Endothelial cell of umbilical vein (primary cell): ENCODE data around the gene LCN12. TPM values are rescaled to one million over a fixed set of nuclear protein-coding genes. Genes with fewer than 3 reads are reported as not detected.

Experiments used
- BruUV-seq: library from RNA; stranded (reverse); fragments of 400-500 nt; replicated peaks from 2 replicates; lab custom pipeline; 2021; lab: Mats Ljungman, UMichigan
- CTCF ChIA-PET: fragments of 300-600, 350-600 bp; sonication (Branson Sonifier 250); formaldehyde crosslinking; loops from one replicate; lab custom pipeline; 2021; ENCODE audit warnings: antibody characterized with exemption, inconsistent platforms; lab: Charles Lee
- POLR2A ChIA-PET: fragments of 300-600, 350-600 bp; sonication (Branson Sonifier 250); formaldehyde crosslinking; loops from one replicate; lab custom pipeline; 2021; ENCODE audit warnings: antibody characterized with exemption, inconsistent platforms; lab: Charles Lee
- DNase-seq: peaks from one replicate; pipeline ENCODE4 v3.0.0-alpha.2; 2011; ENCODE audit warnings: low read depth, low spot score
- FAIRE-seq: peaks from 2 replicates; lab custom pipeline; 2011; peaks lifted over from hg19 to GRCh38; lab: Jason Lieb, UNC
- H2AFZ ChIP-seq: 2 replicates; pipeline ENCODE4 v1.6.0; 2012; ENCODE audit warnings: low read depth, low read length, control low read depth, inconsistent platforms
- H3K27ac ChIP-seq: 2 replicates; pipeline ENCODE4 v1.5.1; 2011; ENCODE audit warnings: low read depth, mild to moderate bottlenecking, control low read depth, low read length, moderate library complexity; ENCODE audit not compliant: insufficient read depth
- H3K27me3 ChIP-seq, 2 experiments: 2 replicates each; pipeline versions ENCODE4 v1.6.0 to v1.6.1; 2011; ENCODE audit warnings: low read length in 2 of 2, mixed read lengths in 1 of 2; ENCODE audit not compliant: control insufficient read depth in 2 of 2, insufficient read depth in 2 of 2
- H3K36me3 ChIP-seq, 2 experiments: 2 replicates in 1 of 2; 3 replicates in 1 of 2; pipeline ENCODE4 v1.5.1; 2011; ENCODE audit warnings: low read length in 2 of 2, mild to moderate bottlenecking in 1 of 2, moderate library complexity in 1 of 2; ENCODE audit not compliant: control insufficient read depth in 2 of 2, insufficient read depth in 2 of 2; ENCODE audit errors: extremely low read depth in 1 of 2
- H3K4me1 ChIP-seq: 3 replicates; pipeline ENCODE4 v1.5.1; 2011; ENCODE audit warnings: mild to moderate bottlenecking, low read length; ENCODE audit not compliant: control insufficient read depth, insufficient read depth; ENCODE audit errors: extremely low read depth
- H3K4me2 ChIP-seq: 2 replicates; pipeline ENCODE4 v1.6.1; 2011; ENCODE audit warnings: low read length, control low read depth, mixed read lengths; ENCODE audit not compliant: insufficient read depth
- H3K4me3 ChIP-seq, 3 experiments: fragments of 200-600 bp in 1 of 3; sonication (generic), shearing (Covaris generic) in 1 of 3; replicated peaks in 1 of 3; 2 replicates each; pipeline ENCODE4 v1.5.1; 2011 to 2016; ENCODE audit warnings: control low read depth in 3 of 3, low read length in 3 of 3, mild to moderate bottlenecking in 2 of 3, inconsistent platforms in 1 of 3, low read depth in 1 of 3, moderate library complexity in 1 of 3; ENCODE audit not compliant: insufficient read depth in 1 of 3
- H3K79me2 ChIP-seq: 2 replicates; pipeline ENCODE4 v1.6.0; 2012; ENCODE audit warnings: low read length, inconsistent platforms; ENCODE audit not compliant: control insufficient read depth, insufficient read depth
- H3K9ac ChIP-seq: replicated peaks from 2 replicates; pipeline ENCODE3; 2011; ENCODE audit warnings: low read length, control low read depth; ENCODE audit not compliant: insufficient read depth; ENCODE audit errors: extremely low read depth
- H3K9me1 ChIP-seq: replicated peaks from 3 replicates; pipeline ENCODE4 v1.6.0; 2011; ENCODE audit warnings: mild to moderate bottlenecking, low read length; ENCODE audit not compliant: control insufficient read depth, insufficient read depth; ENCODE audit errors: extremely low read depth
- H3K9me3 ChIP-seq: replicated peaks from 2 replicates; pipeline ENCODE4 v1.5.1; 2012; ENCODE audit warnings: low read length, inconsistent platforms; ENCODE audit not compliant: control insufficient read depth, insufficient read depth
- H4K20me1 ChIP-seq: replicated peaks from 2 replicates; pipeline ENCODE3; 2011; ENCODE audit warnings: mild to moderate bottlenecking, low read length; ENCODE audit not compliant: control insufficient read depth, insufficient read depth; ENCODE audit errors: extremely low read depth
- FOS ChIP-seq: IDR thresholded peaks from 2 replicates; pipeline ENCODE4 v1.6.1; 2011; ENCODE audit warnings: mild to moderate bottlenecking, low read length, moderate library complexity, borderline replicate concordance; ENCODE audit not compliant: insufficient read depth
- GATA2 ChIP-seq: IDR thresholded peaks from 2 replicates; pipeline ENCODE4 v1.7.0; 2011; ENCODE audit warnings: low read depth, mild to moderate bottlenecking, moderate library complexity, mixed read lengths, low read length; ENCODE audit not compliant: insufficient read length, insufficient read depth
- POLR2AphosphoS5 ChIP-seq: IDR thresholded peaks from 2 replicates; pipeline ENCODE4 v1.6.1; 2012; ENCODE audit warnings: low read depth, mild to moderate bottlenecking, control low read depth, low read length, moderate library complexity; ENCODE audit not compliant: insufficient read depth
- dilution Hi-C: fragments of 300-500 bp; cut with MboI; formaldehyde crosslinking; loops from one replicate; pipeline ENCODE4 v1.15.0; 2019; ENCODE audit warnings: low sequenced_read_pairs; ENCODE audit not compliant: extremely low pct_ligation_motif_present
- intact Hi-C: fragments of 100-400 bp; cut with micrococcal nuclease; formaldehyde crosslinking; loops from one replicate; pipeline ENCODE4 v1.10.0; 2022
- polyA plus RNA-seq, 4 experiments: library from polyadenylated mRNA; depleted of rRNA in 3 of 4; stranded (reverse) in 3 of 4; unstranded in 1 of 4; fragments of >200 nt; gene quantifications; 2 replicates each; pipeline versions ENCODE4 v1.2.1 to v1.2.3, GENCODE V29; 2011 to 2012; ENCODE audit warnings: missing spikeins in 1 of 4
- total RNA-seq: library from RNA; stranded (reverse); gene quantifications from 2 replicates; pipeline ENCODE4 v1.2.3, GENCODE V29; 2021

The LCN12 gene
- total and polyA plus RNA-seq, 2 donors (not counting 3 experiments of a cell fraction or from before 2014, with no cell fraction given), result 0.35 to 0.52 TPM

- H3K9me1 ChIP-seq, result no peaks in the 10 kb centered on the region
- no peaks in the 10 kb centered on the region for H3K27me3 ChIP-seq
- H2AFZ ChIP-seq, result no peak overlapping the region
- no peak overlapping the region for H3K4me2 ChIP-seq
- no peak for DNase-seq
- no TSS peak for BruUV-seq
- intact Hi-C loops, result loop anchor here (5.0 kb wide), 1 partner anchor 56 kb away; the partner anchor contains the start of gene TRAF2
- H3K27ac ChIP-seq, result no peak overlapping the region
- ChIA-PET POLR2A (no interaction called here), CTCF (interaction anchor here (1.0 kb wide), 1 partner anchor 86 kb away, joined by 3 read pairs; no protein-coding TSS in a partner anchor)
- H3K4me3 ChIP-seq, result peak overlapping the region in 1 of 3 experiments; percentile 95
- H3K9ac ChIP-seq, result no peak overlapping the region
- no peak for TF ChIP-seq POLR2AphosphoS5
- no peak for TF ChIP-seq FOS
- dilution Hi-C loops, result loop anchor here (25.0 kb wide), 1 partner anchor 131 kb away; the partner anchor contains the start of gene RABL6
- no peak for FAIRE-seq
- H3K4me1 ChIP-seq, result no peaks in the 10 kb centered on the region
- H3K79me2 ChIP-seq, result peaks cover 26% of the 10 kb centered on the region
- no peaks in the 10 kb centered on the region for H4K20me1 ChIP-seq
- peaks cover 2 to 30% of the 10 kb centered on the region in 2 experiments for H3K36me3 ChIP-seq
- H3K9me3 ChIP-seq, result no peaks in the 10 kb centered on the region
Measured at GRCh38 chr9:136942881-136943230, 9.2 kb upstream of the LCN12 start.

- H3K4me3 ChIP-seq, result peak overlapping the region; percentile 36 to 95 (median 60)
- DNase-seq, result no peak
- peaks cover 2 to 30% of the 10 kb centered on the region in 2 experiments for H3K36me3 ChIP-seq
- CTCF ChIA-PET, result interaction anchor here (0.9 to 1.5 kb wide), 7 partner anchors 65 to 136 kb away, joined by 3 to 7 read pairs (median 3); partner anchors contain the start of gene AJM1
- peak overlapping the region; percentile 70 for H3K9ac ChIP-seq
- H3K9me3 ChIP-seq, result no peaks in the 10 kb centered on the region
- no peak for TF ChIP-seq GATA2
- no peak for TF ChIP-seq POLR2AphosphoS5
- no peaks in the 10 kb centered on the region for H3K27me3 ChIP-seq
- H3K9me1 ChIP-seq, result no peaks in the 10 kb centered on the region
- no TSS peak for BruUV-seq
- H3K4me1 ChIP-seq, result no peaks in the 10 kb centered on the region
- H3K4me2 ChIP-seq, result peak overlapping the region; percentile 32
- no peak for FAIRE-seq
- peak overlapping the region; percentile 64 for H3K27ac ChIP-seq
- intact Hi-C loops (loop anchor here (1.0 to 5.0 kb wide), 4 partner anchors 56 to 156 kb away; partner anchors contain the start of genes PHPT1, RABL6 and TRAF2), dilution Hi-C loops (loop anchor here (25.0 kb wide), 1 partner anchor 131 kb away; the partner anchor contains the start of gene RABL6)
- no peak overlapping the region for H2AFZ ChIP-seq
- H3K79me2 ChIP-seq, result peaks cover 26% of the 10 kb centered on the region
- H4K20me1 ChIP-seq, result no peaks in the 10 kb centered on the region
- POLR2A ChIA-PET, result no interaction called here
Measured at GRCh38 chr9:136943291-136944211, 8.5 kb upstream of the LCN12 start.
